SU-DHL-6 (cell line): ENCODE results near the gene TP63.

Experiments used
- H2AFZ ChIP-seq: fragments of 200-600 bp; sonication (generic); 2 replicates; pipeline ENCODE4 v1.6.1; 2014; ENCODE audit warnings: low read depth, mild to moderate bottlenecking, moderate library complexity, mixed read lengths, antibody characterized with exemption, low read length; ENCODE audit not compliant: severe bottlenecking
- H3F3A ChIP-seq: fragments of 200-600 bp; shearing (Covaris generic); 2 replicates; pipeline ENCODE4 v1.6.0; 2016; ENCODE audit warnings: antibody characterized with exemption, mild to moderate bottlenecking; ENCODE audit not compliant: insufficient read depth
- H3K27ac ChIP-seq: fragments of 200-600 bp; sonication (generic); 2 replicates; pipeline ENCODE4 v1.5.1; 2016; ENCODE audit warnings: low read depth, mild to moderate bottlenecking, low read length, moderate library complexity, mixed read lengths
- H3K27me3 ChIP-seq: fragments of 200-600 bp; sonication (generic), shearing (Covaris generic); 2 replicates; pipeline ENCODE4 v1.6.0; 2014; ENCODE audit warnings: mild to moderate bottlenecking, low read length
- H3K36me3 ChIP-seq: fragments of 200-600 bp; sonication (generic); 2 replicates; pipeline ENCODE4 v1.6.1; 2014; ENCODE audit warnings: mild to moderate bottlenecking, low read length, mixed read lengths
- H3K4me2 ChIP-seq: fragments of 300-600, 200-600 bp; shearing (Covaris generic), sonication (generic); 2 replicates; pipeline ENCODE4 v1.6.0; 2014; ENCODE audit warnings: low read length, low read depth, mild to moderate bottlenecking; ENCODE audit not compliant: poor library complexity, severe bottlenecking
- H3K4me3 ChIP-seq: fragments of 200-600 bp; sonication (generic); 2 replicates; pipeline ENCODE4 v1.5.1; 2014; ENCODE audit warnings: antibody characterized with exemption, low read length, mild to moderate bottlenecking, mixed read lengths; ENCODE audit not compliant: insufficient read depth, poor library complexity, severe bottlenecking
- H3K79me2 ChIP-seq: fragments of 200-600 bp; sonication (generic); 2 replicates; pipeline ENCODE4 v1.6.1; 2014; ENCODE audit warnings: mild to moderate bottlenecking, low read length, moderate library complexity; ENCODE audit not compliant: insufficient read depth
- H3K9ac ChIP-seq: fragments of 200-600 bp; sonication (generic); 2 replicates; pipeline ENCODE4 v1.7.0; 2014; ENCODE audit warnings: mild to moderate bottlenecking, low read length
- H3K9me2 ChIP-seq: fragments of 200-600 bp; sonication (generic); replicated peaks from 2 replicates; pipeline ENCODE4 v1.6.1; 2014; ENCODE audit warnings: low read length; ENCODE audit not compliant: insufficient read depth
- H3K9me3 ChIP-seq: fragments of 200-600 bp; sonication (generic); 2 replicates; pipeline ENCODE4 v1.6.1; 2014; ENCODE audit warnings: low read length, mixed read lengths; ENCODE audit not compliant: insufficient read depth
- H4K20me1 ChIP-seq: fragments of 200-600 bp; sonication (generic); 2 replicates; pipeline ENCODE4 v1.6.1; 2014; ENCODE audit warnings: low read depth, mild to moderate bottlenecking, antibody characterized with exemption, low read length, moderate library complexity, mixed read lengths
- CTCF ChIP-seq: fragments of 200-600 bp; sonication (generic); IDR thresholded peaks from one replicate; pipeline ENCODE4 v1.5.1; 2017; ENCODE audit warnings: antibody characterized with exemption, mild to moderate bottlenecking, low read length, moderate library complexity; ENCODE audit not compliant: insufficient read depth, poor library complexity, severe bottlenecking
- EZH2phosphoT487 ChIP-seq: fragments of 200-600 bp; sonication (generic), shearing (Covaris generic); conservative IDR thresholded peaks from 2 replicates; pipeline ENCODE4 v1.6.1; 2018; ENCODE audit warnings: mild to moderate bottlenecking, antibody characterized with exemption, low read length, moderate library complexity, mixed read lengths

TP63 gene

GRCh38 chr3:189942948-189943347 is 311.8 kb downstream of the TP63 start:
- H3K36me3 ChIP-seq, result no peaks in the 10 kb centered on the region
- no peak overlapping the region for H3K4me2 ChIP-seq
- no peaks in the 10 kb centered on the region for H3F3A ChIP-seq
- H3K27me3 ChIP-seq, result no peaks in the 10 kb centered on the region
- no peak overlapping the region for H3K9ac ChIP-seq
- no peaks in the 10 kb centered on the region for H3K9me3 ChIP-seq
- H3K9me2 ChIP-seq, result no peaks in the 10 kb centered on the region
- no peaks in the 10 kb centered on the region for H4K20me1 ChIP-seq
- no peaks in the 10 kb centered on the region for H3K79me2 ChIP-seq
- no peak overlapping the region for H3K27ac ChIP-seq
- TF ChIP-seq EZH2phosphoT487, result no peak
- TF ChIP-seq CTCF, result no peak
- no peak overlapping the region for H2AFZ ChIP-seq
- H3K4me3 ChIP-seq, result no peak overlapping the region

GRCh38 chr3:189944285-189945145 is 313.3 kb downstream of the TP63 start:
- H3K36me3 ChIP-seq, result no peaks in the 10 kb centered on the region
- H3K4me3 ChIP-seq, result no peak overlapping the region
- no peaks in the 10 kb centered on the region for H3F3A ChIP-seq
- H3K27ac ChIP-seq, result no peak overlapping the region
- no peaks in the 10 kb centered on the region for H3K27me3 ChIP-seq
- no peak for TF ChIP-seq CTCF
- TF ChIP-seq EZH2phosphoT487, result no peak
- no peaks in the 10 kb centered on the region for H4K20me1 ChIP-seq
- H3K4me2 ChIP-seq, result no peak overlapping the region
- H3K9ac ChIP-seq, result no peak overlapping the region
- H3K79me2 ChIP-seq, result no peaks in the 10 kb centered on the region
- H3K9me2 ChIP-seq, result no peaks in the 10 kb centered on the region
- no peaks in the 10 kb centered on the region for H3K9me3 ChIP-seq
- no peak overlapping the region for H2AFZ ChIP-seq

GRCh38 chr3:189945935-189946709 is 314.9 kb downstream of the TP63 start:
- Histone ChIP-seq H3K4me2 (no peak overlapping the region), H3F3A (no peaks in the 10 kb centered on the region), H2AFZ (no peak overlapping the region), H3K79me2 (no peaks in the 10 kb centered on the region), H4K20me1 (no peaks in the 10 kb centered on the region), H3K4me3 (no peak overlapping the region), H3K9me2 (no peaks in the 10 kb centered on the region), H3K27ac (no peak overlapping the region), H3K9ac (no peak overlapping the region), H3K36me3 (no peaks in the 10 kb centered on the region), H3K9me3 (no peaks in the 10 kb centered on the region), H3K27me3 (no peaks in the 10 kb centered on the region)
- TF ChIP-seq CTCF, result no peak
- no peak for TF ChIP-seq EZH2phosphoT487
